ENCODE data around the gene PLEKHA8. TPM values are rescaled to one million over a fixed set of nuclear protein-coding genes. Genes with fewer than 3 reads are reported as not detected.

PLEKHA8 gene
- total RNA-seq, 1 experiment from 2014 or later, result 8.6 TPM

- Histone ChIP-seq H3K9me3 (no peaks in the 10 kb centered on the region), H3K36me3 (no peaks in the 10 kb centered on the region), H3K4me3 (no peak overlapping the region), H3K27me3 (no peaks in the 10 kb centered on the region)
- DNase-seq, result no peak
Measured at GRCh38 chr7:30143748-30144251, 115.6 kb downstream of the PLEKHA8 start.

- Histone ChIP-seq H3K36me3 (no peaks in the 10 kb centered on the region), H3K9me3 (no peaks in the 10 kb centered on the region), H3K27me3 (no peaks in the 10 kb centered on the region), H3K4me3 (no peak overlapping the region)
- no peak for DNase-seq
Measured at GRCh38 chr7:30144657-30145306, 116.6 kb downstream of the PLEKHA8 start.

GRCh38 chr7:30145426-30145970 lies 117.3 kb downstream of the PLEKHA8 start:
- Histone ChIP-seq H3K36me3 (no peaks in the 10 kb centered on the region), H3K27me3 (no peaks in the 10 kb centered on the region), H3K4me3 (no peak overlapping the region), H3K9me3 (no peaks in the 10 kb centered on the region)
- no peak for DNase-seq

GRCh38 chr7:30146127-30146612 lies 118.0 kb downstream of the PLEKHA8 start:
- Histone ChIP-seq H3K27me3 (no peaks in the 10 kb centered on the region), H3K9me3 (no peaks in the 10 kb centered on the region), H3K4me3 (no peak overlapping the region), H3K36me3 (no peaks in the 10 kb centered on the region)
- no peak for DNase-seq

GRCh38 chr7:30147223-30147622 lies 119.0 kb downstream of the PLEKHA8 start:
- Histone ChIP-seq H3K4me3 (no peak overlapping the region), H3K27me3 (no peaks in the 10 kb centered on the region), H3K36me3 (no peaks in the 10 kb centered on the region), H3K9me3 (no peaks in the 10 kb centered on the region)
- DNase-seq, result no peak

- H3K4me3 ChIP-seq, result no peak overlapping the region
- DNase-seq, result no peak
Measured at GRCh38 chr7:30147785-30148184, 119.6 kb downstream of the PLEKHA8 start.

GRCh38 chr7:30148426-30148825 lies 120.2 kb downstream of the PLEKHA8 start:
- Histone ChIP-seq H3K27me3 (no peaks in the 10 kb centered on the region), H3K36me3 (no peaks in the 10 kb centered on the region), H3K9me3 (no peaks in the 10 kb centered on the region), H3K4me3 (no peak overlapping the region)
- DNase-seq, result no peak

More at GRCh38 chr7:30147785-30148184, 119.6 kb downstream of the PLEKHA8 start:
- Histone ChIP-seq H3K27me3 (no peaks in the 10 kb centered on the region), H3K36me3 (no peaks in the 10 kb centered on the region), H3K9me3 (no peaks in the 10 kb centered on the region)

- Histone ChIP-seq H3K9me3 (no peaks in the 10 kb centered on the region), H3K36me3 (no peaks in the 10 kb centered on the region), H3K4me3 (no peak overlapping the region), H3K27me3 (no peaks in the 10 kb centered on the region)
- no peak for DNase-seq
Measured at GRCh38 chr7:30148951-30149459, 120.8 kb downstream of the PLEKHA8 start.

GRCh38 chr7:30149640-30150272 lies 121.5 kb downstream of the PLEKHA8 start:
- DNase-seq, result no peak
- Histone ChIP-seq H3K27me3 (no peaks in the 10 kb centered on the region), H3K9me3 (no peaks in the 10 kb centered on the region), H3K4me3 (no peak overlapping the region), H3K36me3 (no peaks in the 10 kb centered on the region)

- no peaks in the 10 kb centered on the region for H3K9me3 ChIP-seq
- H3K4me3 ChIP-seq, result no peak overlapping the region
- no peaks in the 10 kb centered on the region for H3K27me3 ChIP-seq
- H3K36me3 ChIP-seq, result no peaks in the 10 kb centered on the region
- no peak for DNase-seq
Measured at GRCh38 chr7:30150711-30151110, 122.5 kb downstream of the PLEKHA8 start.

- Histone ChIP-seq H3K4me3 (no peak overlapping the region), H3K9me3 (no peaks in the 10 kb centered on the region), H3K27me3 (no peaks in the 10 kb centered on the region), H3K36me3 (no peaks in the 10 kb centered on the region)
- DNase-seq, result no peak
Measured at GRCh38 chr7:30154111-30154587, 125.9 kb downstream of the PLEKHA8 start.

- H3K4me3 ChIP-seq, result no peak overlapping the region
- H3K36me3 ChIP-seq, result no peaks in the 10 kb centered on the region
- no peak for DNase-seq
- H3K9me3 ChIP-seq, result no peaks in the 10 kb centered on the region
- no peaks in the 10 kb centered on the region for H3K27me3 ChIP-seq
Measured at GRCh38 chr7:30155481-30155880, 127.3 kb downstream of the PLEKHA8 start.

- Histone ChIP-seq H3K36me3 (no peaks in the 10 kb centered on the region), H3K4me3 (no peak overlapping the region), H3K27me3 (no peaks in the 10 kb centered on the region), H3K9me3 (no peaks in the 10 kb centered on the region)
- no peak for DNase-seq
Measured at GRCh38 chr7:30157204-30157603, 129.0 kb downstream of the PLEKHA8 start.

GRCh38 chr7:30159163-30159562 lies 131.0 kb downstream of the PLEKHA8 start:
- Histone ChIP-seq H3K27me3 (no peaks in the 10 kb centered on the region), H3K9me3 (no peaks in the 10 kb centered on the region), H3K4me3 (no peak overlapping the region), H3K36me3 (no peaks in the 10 kb centered on the region)
- no peak for DNase-seq

- DNase-seq, result no peak
- Histone ChIP-seq H3K27me3 (no peaks in the 10 kb centered on the region), H3K4me3 (no peak overlapping the region), H3K36me3 (no peaks in the 10 kb centered on the region), H3K9me3 (no peaks in the 10 kb centered on the region)
Measured at GRCh38 chr7:30159698-30160143, 131.5 kb downstream of the PLEKHA8 start.

GRCh38 chr7:30160329-30160728 lies 132.1 kb downstream of the PLEKHA8 start:
- DNase-seq, result no peak
- H3K27me3 ChIP-seq, result no peaks in the 10 kb centered on the region

GRCh38 chr7:30162133-30162532 lies 133.9 kb downstream of the PLEKHA8 start:
- H3K4me3 ChIP-seq, result no peak overlapping the region
- H3K9me3 ChIP-seq, result no peaks in the 10 kb centered on the region
- DNase-seq, result no peak
- no peaks in the 10 kb centered on the region for H3K27me3 ChIP-seq
- H3K36me3 ChIP-seq, result no peaks in the 10 kb centered on the region

More at GRCh38 chr7:30160329-30160728, 132.1 kb downstream of the PLEKHA8 start:
- H3K36me3 ChIP-seq, result no peaks in the 10 kb centered on the region
- no peaks in the 10 kb centered on the region for H3K9me3 ChIP-seq
- no peak overlapping the region for H3K4me3 ChIP-seq

Data from MG63 (cell line).